Heart left ventricle (tissue), 13 donors: Measurements from ENCODE around the gene SGIP1.

Experiments
- CTCF ChIP-seq, 12 donors: fragments of 200-600 bp; sonication (generic) in 4 of 12; IDR thresholded peaks; one replicate each; pipeline versions ENCODE4 v1.5.0 to v1.8.0; 2018 to 2022; ENCODE audit warnings: antibody characterized with exemption in 12 of 12, mild to moderate bottlenecking in 5 of 12
- POLR2A ChIP-seq, 2 donors: fragments of 450-650 bp; IDR thresholded peaks; one replicate each; pipeline ENCODE4 v1.6.1; 2017; ENCODE audit warnings: antibody characterized with exemption in 2 of 2, mild to moderate bottlenecking in 2 of 2, moderate library complexity in 2 of 2
- donor health status: ischemic (EF 13 %, LVEDD 7.1; RV severe dilation, severe dysfunction).
- donor health status: DM: no; HTN: yes; CAD: no.
- donor health status: DM: no; HTN: no; CAD: no.
- donor health status: ischemic (EF 25% LVEDD 6.9; RV normal size, moderate dysfunction).
- donor health status: ischemic (EF 25% LVEDD 5.7; RV mildly dilated, moderate dysfunction).
- donor health status: ischemic (EF 35%, LVEDD 5.7; RV mildly dilated, moderate dysfunction).
- donor health status: nonischemic (EF 11% LVEDD 7.7; RV severe dilation, severe dysfunction).
- donor health status: DM: yes; HTN: yes; CAD: no.
- donor health status: PGD.
- donor health status: ischemic (EF 29% LVEDD 5.4; RV normal size, mild dysfunction).
- donor health status: nonischemic (EF 23%, LVEDD 6.1; RV moderate dilation, normal function).

GRCh38 chr1:66682106-66682505 lies 148.2 kb downstream of the SGIP1 start:
- TF ChIP-seq POLR2A (IDR thresholded peaks at IDR 0.05), result no peak
- TF ChIP-seq CTCF (IDR thresholded peaks at IDR 0.05), result no peak
